GM19025 (cell line): ENCODE data around the gene ANXA6.

ENCODE experiments used
- ATAC-seq: cut with Tn5 transposase; IDR thresholded peaks from one replicate; pipeline ENCODE4 v1.9.1; 2021; ENCODE audit warnings: mild to moderate bottlenecking, low read depth, moderate library complexity; ENCODE audit not compliant: unreplicated experiment

ANXA6 gene

DNA sequence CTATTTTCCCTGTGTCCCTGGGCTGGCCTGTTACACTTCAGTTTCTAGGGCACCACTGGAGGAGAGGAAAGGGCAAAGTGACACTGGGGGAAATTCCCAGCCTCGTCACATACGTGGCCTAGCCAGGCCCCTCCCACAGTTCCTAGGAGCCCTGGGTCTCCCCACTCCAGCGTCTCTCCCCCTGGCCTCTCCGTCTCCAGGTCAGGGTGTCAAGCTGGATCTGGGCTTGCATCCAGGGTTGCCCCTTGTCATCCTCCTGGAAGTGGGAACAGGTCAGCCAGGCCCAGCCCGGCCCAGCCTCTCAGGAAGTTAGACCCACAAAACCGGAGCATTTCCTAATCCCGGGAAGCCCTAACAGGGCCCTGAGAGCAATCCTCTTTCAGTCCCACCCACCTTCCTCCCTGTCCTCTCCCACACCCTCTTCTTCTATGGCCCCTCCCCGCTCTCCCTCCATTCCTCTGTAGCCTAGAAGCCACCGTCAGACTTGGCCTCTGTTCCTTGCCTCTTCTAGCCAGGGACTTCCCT is 72.0 kb downstream of the ANXA6 start:
- no peak for ATAC-seq

GRCh38 chr5:151084363-151084762 is 73.2 kb downstream of the ANXA6 start:
- ATAC-seq: no peak

- no peak for ATAC-seq
These were observed 74.4 kb downstream of the ANXA6 start for GRCh38 chr5:151083081-151083676.

DNA sequence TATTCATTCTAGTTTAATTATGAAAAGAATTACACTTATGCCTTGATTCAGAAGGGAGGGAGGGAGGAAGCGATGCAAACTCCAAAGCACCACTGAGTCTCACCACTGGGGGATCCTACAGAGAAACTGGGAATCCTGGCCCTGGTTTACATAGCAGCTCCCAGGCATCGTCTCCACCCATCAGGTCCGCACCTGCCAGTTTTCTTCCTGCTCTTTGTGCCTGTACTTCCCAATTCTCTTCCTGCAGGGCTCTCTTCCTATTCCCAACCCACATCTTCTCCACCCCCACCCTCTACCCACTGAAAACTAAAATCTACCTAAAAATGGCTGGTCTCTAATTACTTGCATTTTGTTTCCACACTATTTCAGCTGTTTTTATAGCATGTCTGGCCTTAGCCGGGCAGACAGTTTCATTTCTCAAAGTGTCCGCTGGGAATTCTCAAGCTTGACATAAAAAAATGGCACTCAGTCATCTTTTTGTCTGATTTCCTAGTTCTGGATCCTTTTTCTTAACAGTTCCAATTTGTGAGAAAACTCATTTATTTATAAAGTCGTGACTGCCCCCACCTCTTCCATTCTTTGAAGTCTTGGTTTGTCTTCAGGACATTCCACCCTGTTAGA is 75.2 kb downstream of the ANXA6 start:
- ATAC-seq: no peak

DNA sequence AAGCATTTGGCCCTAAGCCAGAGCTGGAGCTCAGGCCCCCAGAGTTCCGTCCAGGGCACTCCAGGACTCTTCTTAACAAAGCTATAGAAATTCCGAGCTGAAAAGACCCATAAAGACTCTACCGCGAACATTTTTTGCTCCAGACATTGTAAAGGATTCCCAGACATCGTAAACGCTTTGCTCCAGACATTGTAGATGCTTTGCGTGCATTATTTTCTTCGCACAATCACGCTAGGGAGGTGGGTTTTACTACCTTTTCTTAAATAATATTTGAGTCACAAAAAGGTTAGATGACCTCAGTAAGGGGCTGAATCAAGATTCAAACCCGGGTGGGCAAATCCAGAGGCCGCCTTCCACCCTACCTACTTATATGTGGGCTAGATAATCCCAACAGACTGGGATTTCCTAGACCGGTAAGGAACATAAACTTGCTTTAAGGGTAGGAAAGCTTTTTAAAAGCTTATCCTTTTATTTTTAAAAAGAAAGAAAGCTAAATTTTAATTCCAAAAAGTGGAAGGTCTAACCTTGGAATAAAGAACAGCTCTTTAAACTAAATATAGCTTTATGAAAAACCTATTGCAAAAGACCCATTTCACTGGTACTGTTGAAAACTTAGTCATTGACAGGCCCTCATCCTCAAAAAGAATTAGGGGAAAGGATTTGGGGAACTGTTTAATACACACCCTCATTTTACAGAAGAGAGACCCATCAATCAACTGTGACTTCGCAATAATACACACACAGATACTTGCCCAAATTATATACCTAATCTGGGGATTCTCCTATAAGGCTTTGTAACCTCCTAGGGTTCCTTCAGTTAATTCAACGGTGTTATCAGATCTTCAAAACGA is 75.9 kb downstream of the ANXA6 start:
- ATAC-seq: no peak

DNA sequence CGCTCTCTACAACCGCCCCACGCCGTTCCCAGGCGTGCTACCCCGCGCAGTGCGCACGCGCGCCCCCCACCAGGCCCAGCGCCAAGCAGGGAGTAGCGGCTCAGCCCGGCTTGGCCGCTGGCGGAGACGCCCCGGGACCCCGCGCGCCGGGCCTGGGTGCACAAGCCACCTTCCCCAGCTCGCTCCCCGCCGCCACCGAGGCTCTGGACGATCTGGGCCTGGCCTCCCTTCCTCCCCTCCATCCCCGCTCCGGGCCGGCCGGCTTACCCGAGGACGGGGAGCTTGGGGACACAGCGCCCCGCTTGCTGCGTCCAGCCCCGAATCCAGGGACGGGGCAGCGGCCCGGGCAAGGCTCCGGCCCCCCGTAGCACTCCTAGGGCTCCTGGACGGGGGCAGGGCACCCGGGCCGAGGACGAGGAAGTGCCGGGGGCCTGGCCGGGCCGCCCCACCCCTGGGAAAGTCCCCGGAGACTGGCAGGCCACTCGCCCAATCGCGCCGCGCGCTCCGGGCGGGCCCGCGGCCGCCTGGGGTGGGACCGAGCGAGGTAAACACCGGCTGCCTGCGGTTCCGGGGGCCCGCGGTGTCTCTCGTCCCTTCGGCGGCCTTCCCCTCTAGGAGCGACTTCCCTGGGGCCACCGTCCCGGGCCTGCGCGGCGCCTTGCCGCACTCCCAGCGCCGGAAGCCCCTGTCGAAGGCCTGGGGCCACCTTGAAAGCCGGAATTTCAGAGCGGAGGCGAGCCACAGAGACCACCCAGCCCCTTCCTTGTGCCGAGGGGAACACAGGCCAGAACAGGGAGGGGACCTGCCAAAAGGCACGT is 76.8 kb downstream of the ANXA6 start, which contains the start of gene TNIP1:
Gene TNIP1 (minus strand): TSS at position 422 of the 818 bp plus-strand sequence. CDS start 15,939 bp downstream, outside the sequence.
- ATAC-seq: peak; percentile 77

DNA sequence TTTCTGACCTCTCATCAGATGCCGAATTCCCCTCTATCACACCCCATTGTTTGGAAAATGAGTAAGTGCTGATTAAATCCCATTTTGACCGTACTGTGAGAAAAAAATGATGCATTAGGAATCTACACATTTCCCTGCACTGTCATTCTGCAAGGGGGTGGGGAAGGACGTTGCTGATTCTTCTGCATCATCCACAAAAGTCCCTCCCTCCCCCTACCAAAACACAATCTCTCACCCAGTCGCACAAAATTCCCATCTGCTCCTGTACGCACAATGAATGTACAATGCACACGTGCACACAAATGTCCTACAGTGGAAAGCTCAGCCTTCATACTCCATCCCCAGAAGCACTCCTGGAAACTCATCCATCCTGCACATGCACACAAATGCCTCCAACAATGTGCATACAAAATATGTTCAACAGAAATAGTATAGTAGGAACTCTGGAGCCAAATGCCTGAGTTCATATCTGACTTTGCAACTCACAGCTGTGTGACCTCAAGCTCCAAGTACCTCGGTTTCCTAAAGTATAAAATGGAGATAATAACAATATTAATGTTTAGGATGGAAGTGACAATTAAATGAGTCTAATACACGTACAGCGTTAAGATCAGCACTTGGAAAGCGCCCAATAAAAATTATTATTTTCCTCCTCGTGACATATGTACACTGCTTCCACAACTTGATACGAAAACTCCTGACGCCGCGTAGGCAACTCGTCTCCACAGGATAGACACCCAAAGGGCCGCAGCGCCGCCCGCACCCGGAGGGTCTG is 77.6 kb downstream of the ANXA6 start:
- no peak for ATAC-seq

DNA sequence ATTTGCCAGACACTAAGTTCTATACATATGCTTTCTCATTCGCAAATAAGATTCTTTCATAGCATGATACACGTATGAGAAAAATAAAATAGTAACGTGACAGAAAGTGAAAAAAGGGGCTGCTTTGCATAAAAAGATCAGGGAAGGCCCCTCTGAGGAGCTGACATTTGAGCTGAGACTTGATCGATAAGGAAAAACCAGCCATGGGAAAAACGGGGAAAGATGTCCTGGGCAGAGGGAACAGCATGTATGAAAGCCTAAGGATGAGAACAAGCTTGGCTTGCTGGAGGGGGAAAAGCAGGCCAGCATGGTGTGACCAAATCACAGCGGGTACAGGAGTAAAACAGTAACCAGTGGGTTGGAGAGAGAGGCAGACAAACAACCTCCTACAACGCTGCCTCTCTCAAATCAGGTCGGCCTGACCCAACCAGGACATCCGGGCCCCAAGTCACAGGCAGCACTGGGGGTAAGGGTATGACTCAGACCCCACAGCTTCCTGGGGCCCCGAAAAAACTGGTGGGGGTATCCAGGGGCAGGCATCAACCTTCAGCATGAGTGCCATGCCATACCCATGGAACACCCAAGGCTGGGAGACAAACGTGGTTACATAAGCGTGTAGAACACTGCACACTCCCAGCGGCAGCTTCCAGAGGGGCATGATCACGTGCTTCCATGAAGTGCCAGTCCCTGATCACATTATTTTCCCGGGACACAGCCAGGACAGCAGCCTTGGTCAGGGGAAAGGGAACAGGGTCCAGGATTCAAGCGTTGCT is 78.9 kb downstream of the ANXA6 start:
- ATAC-seq: peak; percentile 38

GRCh38 chr5:151077967-151078366 is 79.6 kb downstream of the ANXA6 start:
- ATAC-seq: no peak

- ATAC-seq: no peak
These were observed 80.2 kb downstream of the ANXA6 start for GRCh38 chr5:151077419-151077818.

DNA sequence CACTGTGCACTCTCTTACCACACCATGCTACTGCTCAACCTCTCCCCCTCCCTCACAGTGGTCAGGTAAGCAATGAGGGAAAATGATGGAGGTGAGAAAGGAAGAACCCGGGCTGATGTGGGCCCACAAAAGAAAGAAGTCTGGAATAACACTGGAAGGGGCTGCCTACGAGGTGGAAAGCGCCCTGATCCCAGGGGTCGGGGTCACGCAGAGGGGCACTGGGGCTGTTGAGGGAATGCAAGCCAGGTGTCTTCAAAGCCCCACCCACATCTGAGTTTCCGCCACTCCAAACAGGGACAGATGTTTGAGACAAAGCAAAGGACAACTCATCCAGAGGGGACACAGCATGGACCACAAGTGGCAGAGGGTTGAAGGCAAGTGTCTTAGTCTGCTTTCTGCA is 81.0 kb downstream of the ANXA6 start:
- no peak for ATAC-seq

DNA sequence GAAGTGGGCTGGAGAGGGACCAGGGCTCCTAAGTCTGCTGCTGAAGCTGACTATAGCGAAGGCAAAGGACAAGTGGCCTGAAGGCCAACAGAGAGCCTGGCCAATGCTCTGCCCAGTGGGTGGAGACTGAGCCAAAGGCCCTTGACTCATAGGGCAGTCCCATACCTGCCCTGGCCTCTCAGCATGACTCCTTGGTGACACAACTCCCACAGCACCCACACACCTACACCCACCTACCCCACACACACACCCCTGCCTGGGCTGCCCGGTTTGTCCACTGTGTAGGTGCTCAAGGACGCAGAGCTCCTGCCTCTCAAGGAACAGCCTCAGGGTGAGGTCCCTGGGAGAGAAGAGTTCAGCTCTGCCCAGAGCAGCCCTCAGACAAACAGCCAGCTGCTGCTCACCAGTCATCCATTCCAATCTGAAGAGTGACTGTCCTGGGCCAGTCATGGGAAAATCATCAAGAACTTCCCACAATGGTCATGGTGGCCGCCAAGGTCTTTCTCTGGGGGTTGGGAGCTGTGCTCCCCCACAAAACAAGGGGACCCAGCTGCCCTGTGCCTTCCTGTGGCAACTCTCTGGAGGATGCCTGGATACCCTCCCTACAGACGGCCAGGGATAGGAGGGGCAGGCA is 81.8 kb downstream of the ANXA6 start:
- ATAC-seq: no peak

DNA sequence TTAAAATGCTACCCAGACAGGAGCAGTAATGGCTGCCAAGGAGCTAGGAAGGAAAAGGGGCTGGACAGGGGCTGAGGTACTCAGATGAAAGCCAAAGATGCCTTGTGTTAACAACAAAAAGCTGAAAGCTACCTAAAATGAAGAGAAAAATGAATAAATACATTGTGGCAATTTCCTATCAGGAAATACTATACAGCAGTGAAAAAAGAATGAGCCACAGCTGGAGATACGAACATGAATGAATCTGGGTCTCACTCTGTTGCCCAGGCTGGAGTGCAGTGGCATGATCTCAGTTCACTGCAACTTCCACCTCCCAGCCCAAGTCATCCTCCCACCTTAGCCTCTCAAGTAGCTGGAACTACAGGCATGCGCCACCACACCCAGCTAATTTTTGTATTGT is 83.0 kb downstream of the ANXA6 start:
- ATAC-seq: no peak

- no peak for ATAC-seq
These were observed 84.3 kb downstream of the ANXA6 start for GRCh38 chr5:151073280-151073679.

DNA sequence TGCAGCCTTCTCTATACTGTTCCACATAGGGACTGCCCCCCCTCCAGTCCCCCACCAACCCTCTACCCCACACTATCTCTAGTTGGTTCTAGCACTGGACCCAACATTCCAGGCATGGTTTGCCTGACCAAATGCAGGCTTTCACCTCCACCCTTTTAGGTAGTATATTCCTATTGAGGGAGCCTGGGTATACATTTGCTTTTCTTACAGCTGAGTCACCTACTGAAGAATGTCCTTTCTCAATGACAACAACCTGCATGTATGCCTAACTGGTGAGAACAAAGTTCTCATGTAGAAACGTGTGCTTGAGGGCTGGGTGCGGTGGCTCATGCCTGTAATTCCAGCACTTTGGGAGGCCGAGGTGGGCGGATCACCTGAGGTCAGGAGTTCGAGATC is 85.0 kb downstream of the ANXA6 start:
- no peak for ATAC-seq

GRCh38 chr5:151071848-151072629 is 85.5 kb downstream of the ANXA6 start:
- no peak for ATAC-seq

DNA sequence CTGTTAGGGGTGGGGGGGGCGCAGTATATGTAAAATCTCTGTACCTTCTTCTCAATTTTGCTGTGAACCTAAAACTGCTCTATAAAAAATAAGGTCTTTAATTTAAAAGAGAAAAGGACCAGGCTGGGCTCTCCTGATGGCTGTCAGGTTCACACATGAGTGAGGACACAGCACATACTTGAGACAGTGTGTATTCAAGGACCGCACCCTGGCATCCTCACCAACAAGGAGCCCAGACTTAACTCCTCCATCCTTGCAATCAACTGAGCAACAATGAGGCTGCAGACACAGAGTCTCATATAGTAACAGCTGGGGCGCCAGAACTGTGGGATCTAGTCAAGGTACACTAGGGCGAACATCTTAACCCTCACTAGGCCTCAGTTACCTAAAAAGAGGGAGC is 86.6 kb downstream of the ANXA6 start:
- ATAC-seq: no peak

DNA sequence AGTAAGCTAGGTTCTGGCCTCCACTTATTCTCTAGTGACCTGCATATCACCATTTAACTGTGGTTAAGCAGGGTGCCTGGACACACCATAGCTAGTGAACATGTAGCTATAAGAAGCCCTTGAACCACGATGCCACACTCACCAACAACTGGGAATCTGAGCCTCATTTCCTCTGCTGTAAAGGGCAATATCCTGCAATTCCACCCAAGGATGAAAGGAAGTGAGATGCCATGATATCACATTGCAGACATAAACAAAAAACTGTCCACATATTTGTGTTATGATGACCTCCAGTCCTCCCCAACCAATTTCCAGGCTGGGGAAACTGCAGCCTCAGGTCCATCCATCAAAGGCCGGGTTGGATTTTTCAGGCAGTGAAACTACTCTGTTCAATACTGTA is 87.1 kb downstream of the ANXA6 start:
- ATAC-seq: no peak
